GM19240 (cell line): ENCODE data around the gene TMEM131L.
"Not testable (repeated sequence)": the region's sequence is repeated elsewhere in the genome, so short reads cannot be mapped to it uniquely, and the experiment has no call there.

Experiments
- DNase-seq: peaks from one replicate; pipeline ENCODE4 v3.0.0; 2011; ENCODE audit warnings: low spot score; ENCODE audit not compliant: insufficient read length

Gene TMEM131L

GRCh38 chr4:153499005-153499404, 32.8 kb downstream of the TMEM131L start:
- no peak for DNase-seq

DNA sequence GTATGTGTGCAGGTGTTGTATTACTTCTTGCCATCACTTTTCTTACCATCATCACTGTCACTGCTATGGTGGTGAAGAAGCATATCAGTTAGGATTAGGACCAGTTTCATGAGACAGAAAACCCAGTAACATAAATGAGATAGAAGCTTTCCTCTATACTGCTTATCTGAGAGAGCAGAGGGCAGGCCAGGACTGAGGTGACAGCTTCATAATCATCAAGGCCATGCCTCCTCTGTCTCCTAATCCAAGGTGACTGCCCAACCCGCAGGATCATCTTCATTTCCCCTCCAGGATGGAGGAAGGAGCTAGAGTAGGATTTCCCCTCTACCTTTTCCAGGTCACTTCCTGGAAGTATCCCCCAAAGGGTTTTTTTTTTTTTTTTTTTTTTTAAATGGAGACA, 35.4 kb downstream of the TMEM131L start:
- no peak for DNase-seq

DNA sequence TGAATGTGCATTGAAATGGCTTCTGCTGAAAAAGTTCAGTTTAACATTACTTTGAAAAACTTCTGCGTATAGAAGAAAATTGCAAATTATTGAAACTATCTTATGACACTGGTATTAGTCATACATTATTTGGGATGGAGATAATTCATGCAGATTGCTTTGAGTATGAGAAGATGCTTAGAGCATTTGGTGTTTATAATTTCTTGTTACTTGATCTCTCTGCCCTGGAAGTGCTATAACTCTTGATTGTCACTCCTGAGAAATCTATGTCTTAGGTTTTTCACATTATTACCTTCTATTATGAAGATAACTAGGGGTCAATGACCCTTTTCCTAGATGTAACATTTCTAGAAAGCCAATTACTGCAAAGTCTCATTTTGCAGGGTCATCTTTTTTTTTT, 36.4 kb downstream of the TMEM131L start:
- DNase-seq: no peak

GRCh38 chr4:153506341-153507309, 40.5 kb downstream of the TMEM131L start:
- no peak for DNase-seq

GRCh38 chr4:153507310-153508073, 41.3 kb downstream of the TMEM131L start:
- no peak for DNase-seq

GRCh38 chr4:153509212-153509611, 43.1 kb downstream of the TMEM131L start:
- not testable (repeated sequence) for DNase-seq

GRCh38 chr4:153509724-153510123, 43.6 kb downstream of the TMEM131L start:
- no peak for DNase-seq

- no peak for DNase-seq
Measured at GRCh38 chr4:153510252-153511001, 44.3 kb downstream of the TMEM131L start.

GRCh38 chr4:153511104-153511503, 44.9 kb downstream of the TMEM131L start:
- no peak for DNase-seq

GRCh38 chr4:153512162-153512852, 46.1 kb downstream of the TMEM131L start:
- DNase-seq: no peak

- no peak for DNase-seq
Measured at GRCh38 chr4:153512952-153513500, 46.9 kb downstream of the TMEM131L start.

GRCh38 chr4:153513596-153513995, 47.4 kb downstream of the TMEM131L start:
- no peak for DNase-seq

- DNase-seq: no peak
Measured at GRCh38 chr4:153514001-153514526, 47.9 kb downstream of the TMEM131L start.

GRCh38 chr4:153514688-153515426, 48.7 kb downstream of the TMEM131L start:
- no peak for DNase-seq

GRCh38 chr4:153517159-153517558, 51.0 kb downstream of the TMEM131L start:
- DNase-seq: no peak

DNA sequence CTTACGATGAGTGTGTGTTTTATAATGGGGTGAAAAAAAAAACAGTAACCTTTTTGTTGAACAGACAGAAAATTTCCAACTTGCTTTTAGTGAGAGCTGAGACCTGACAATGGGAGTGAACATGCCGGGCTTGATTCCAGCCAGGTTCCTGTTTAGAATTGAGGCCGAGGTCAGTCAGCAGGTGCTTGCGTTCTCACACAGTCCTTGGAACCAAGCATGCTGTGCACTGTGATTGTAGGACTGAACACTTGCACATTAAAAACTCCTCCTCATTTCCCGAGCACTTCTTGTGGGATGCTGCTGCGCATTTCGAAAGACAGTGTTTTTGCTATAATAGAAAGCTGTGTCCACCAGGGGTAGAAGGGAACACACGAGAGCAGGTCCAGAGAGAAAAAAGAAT, 51.8 kb downstream of the TMEM131L start:
- DNase-seq: no peak

GRCh38 chr4:153518637-153519389, 52.7 kb downstream of the TMEM131L start:
- DNase-seq: no peak

GRCh38 chr4:153519687-153520086, 53.5 kb downstream of the TMEM131L start:
- DNase-seq: no peak

- no peak for DNase-seq
Measured at GRCh38 chr4:153520227-153520626, 54.1 kb downstream of the TMEM131L start.
